PFSK-1 (cell line): Measurements from ENCODE around the gene DENND2A.

Source experiments
- POLR2AphosphoS5 ChIP-seq: IDR thresholded peaks from 2 replicates; pipeline ENCODE4 v1.6.1; 2012; ENCODE audit warnings: low read depth, mild to moderate bottlenecking, control low read depth, low read length, moderate library complexity
- REST ChIP-seq, 2 experiments: IDR thresholded peaks; 2 replicates each; pipeline versions ENCODE4 v1.6.1 to v1.8.0; 2011 to 2012; ENCODE audit warnings: low read depth in 2 of 2, low read length in 2 of 2, control low read depth in 1 of 2, inconsistent platforms in 1 of 2, mild to moderate bottlenecking in 1 of 2, moderate library complexity in 1 of 2; ENCODE audit not compliant: insufficient read depth in 1 of 2
- SIN3A ChIP-seq: IDR thresholded peaks from 2 replicates; pipeline ENCODE4 v1.6.1; 2012; ENCODE audit warnings: mild to moderate bottlenecking, low read length, moderate library complexity, borderline replicate concordance; ENCODE audit not compliant: insufficient read depth
- TAF1 ChIP-seq: IDR thresholded peaks from 2 replicates; pipeline ENCODE4 v1.6.1; 2012; ENCODE audit warnings: low read length, control low read depth, borderline replicate concordance; ENCODE audit not compliant: insufficient read depth

- no peak for TF ChIP-seq SIN3A
- TF ChIP-seq REST (IDR thresholded peaks at IDR 0.05; ENCODE audit: insufficient read depth in 1 of 2, low read depth in 2 of 2, low read length in 2 of 2) = no peak
- TF ChIP-seq TAF1 = no peak
- TF ChIP-seq POLR2AphosphoS5 = no peak
Observed at GRCh38 chr7:140674899-140675701, 34.5 kb upstream of the DENND2A start.
